H7 (cell line): Measurements from ENCODE around the gene CST11. TPM values are rescaled to one million over a fixed set of nuclear protein-coding genes. Genes with fewer than 3 reads are reported as not detected.
"Not testable (repeated sequence)": the region's sequence is repeated elsewhere in the genome, so short reads cannot be mapped to it uniquely, and the experiment has no call there.

Source experiments
- DNase-seq: peaks from one replicate; pipeline ENCODE4 v3.0.0; 2012
- H3K27me3 ChIP-seq: 2 replicates; pipeline ENCODE4 v1.6.0; 2011; ENCODE audit warnings: mild to moderate bottlenecking, low read length; ENCODE audit not compliant: control insufficient read depth, insufficient read depth
- H3K36me3 ChIP-seq: replicated peaks from 2 replicates; pipeline ENCODE4 v1.5.1; 2011; ENCODE audit warnings: low read length; ENCODE audit not compliant: control insufficient read depth, insufficient read depth
- H3K4me3 ChIP-seq: 2 replicates; pipeline ENCODE4 v1.5.1; 2011; ENCODE audit warnings: low read depth, mild to moderate bottlenecking, control low read depth, low read length, moderate library complexity; ENCODE audit not compliant: insufficient read depth
- total RNA-seq: library from RNA; depleted of rRNA; stranded (reverse); fragments of >200 nt; shearing (Covaris generic); gene quantifications from 2 replicates; pipeline ENCODE4 v1.2.3, GENCODE V29; 2014; rRNA removed

CST11 gene
- 0.55 TPM in 1 of 2 replicates, not detected in the other for total RNA-seq

DNA sequence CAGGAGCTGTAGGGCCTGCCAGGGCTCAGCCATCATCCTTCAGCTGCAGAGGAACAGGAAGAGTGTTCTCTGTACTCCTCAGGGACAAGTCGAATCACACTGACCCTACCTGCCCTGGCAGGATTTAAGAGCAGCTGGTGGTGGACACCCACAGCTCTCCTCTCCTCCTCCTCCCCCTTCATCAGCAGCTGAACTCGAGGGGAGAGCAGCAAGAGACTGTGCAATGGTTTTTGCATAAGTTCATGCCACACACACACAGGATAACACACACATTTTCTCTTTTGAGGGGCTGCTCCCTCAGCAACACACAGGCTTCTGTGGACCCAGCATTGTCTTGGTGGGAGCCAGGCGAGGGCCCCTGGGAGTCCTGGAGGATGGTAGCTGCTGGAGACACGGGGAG, at the start of gene CST11:
Gene CST11 (minus strand): TSS at position 101 of the 400 bp plus-strand sequence. CDS start 65 bp downstream, at position 36.
- no peak within 1 kb of the TSS for H3K4me3 ChIP-seq
- H3K27me3 ChIP-seq = no peaks in the 10 kb centered on the region
- no peak for DNase-seq
- H3K36me3 ChIP-seq = no peaks in the 10 kb centered on the region

DNA sequence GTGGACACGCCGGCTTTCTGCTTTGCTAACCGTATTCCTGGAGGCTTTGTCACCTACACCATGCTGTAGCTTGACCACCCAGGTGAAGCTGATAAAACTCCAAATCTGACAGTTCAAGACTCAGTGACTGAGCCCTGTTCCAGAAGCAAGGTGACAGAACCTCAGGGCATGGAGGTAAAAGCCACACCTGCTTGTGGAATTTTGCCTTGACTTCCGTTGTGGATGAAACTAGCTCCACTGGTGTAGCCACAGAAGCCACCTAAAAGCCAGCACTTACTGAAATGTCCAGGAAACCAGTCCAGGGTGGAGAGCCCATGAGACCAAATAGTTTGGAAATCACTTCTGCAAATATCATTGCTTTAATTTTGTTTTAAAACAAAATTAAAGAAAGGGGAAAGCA, 49.2 kb upstream of the CST11 start:
- Histone ChIP-seq H3K36me3 (no peaks in the 10 kb centered on the region), H3K4me3 (no peak overlapping the region)

GRCh38 chr20:23497536-23497935, 44.9 kb upstream of the CST11 start:
- Histone ChIP-seq H3K36me3 (no peaks in the 10 kb centered on the region), H3K4me3 (no peak overlapping the region), H3K27me3 (no peaks in the 10 kb centered on the region)
- no peak for DNase-seq

More for the DNA sequence above, 49.2 kb upstream of the CST11 start:
- no peak for DNase-seq
- H3K27me3 ChIP-seq = no peaks in the 10 kb centered on the region

DNA sequence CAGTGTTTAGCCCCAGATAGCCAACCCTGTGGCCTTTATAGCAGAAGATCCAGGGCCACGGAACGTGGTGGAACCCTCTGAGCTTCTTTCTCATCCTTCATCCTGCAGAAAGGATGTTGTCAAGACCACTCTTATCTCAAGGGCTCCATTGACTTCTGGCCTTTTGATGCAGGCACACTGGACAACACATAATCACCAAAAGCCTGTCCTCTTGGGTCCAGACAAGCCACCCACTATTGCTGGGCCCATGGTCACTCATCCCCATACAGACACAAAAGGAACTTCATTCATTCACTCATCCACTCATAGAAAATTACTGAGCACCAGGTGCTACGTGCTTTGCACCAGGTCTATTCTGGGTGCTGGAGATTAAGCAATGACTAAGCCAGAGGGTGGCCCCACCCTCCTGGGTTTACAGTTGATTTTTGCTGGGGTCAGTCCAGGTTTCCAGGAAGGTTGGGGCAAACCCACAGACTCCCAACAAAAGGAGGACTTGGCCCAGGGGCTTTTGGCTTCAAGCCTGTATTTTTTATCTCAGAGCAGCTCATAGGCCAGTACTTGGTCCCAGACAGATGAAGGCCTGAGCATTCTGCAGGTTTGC, 40.6 kb upstream of the CST11 start:
- no peaks in the 10 kb centered on the region for H3K27me3 ChIP-seq
- no peak for DNase-seq

DNA sequence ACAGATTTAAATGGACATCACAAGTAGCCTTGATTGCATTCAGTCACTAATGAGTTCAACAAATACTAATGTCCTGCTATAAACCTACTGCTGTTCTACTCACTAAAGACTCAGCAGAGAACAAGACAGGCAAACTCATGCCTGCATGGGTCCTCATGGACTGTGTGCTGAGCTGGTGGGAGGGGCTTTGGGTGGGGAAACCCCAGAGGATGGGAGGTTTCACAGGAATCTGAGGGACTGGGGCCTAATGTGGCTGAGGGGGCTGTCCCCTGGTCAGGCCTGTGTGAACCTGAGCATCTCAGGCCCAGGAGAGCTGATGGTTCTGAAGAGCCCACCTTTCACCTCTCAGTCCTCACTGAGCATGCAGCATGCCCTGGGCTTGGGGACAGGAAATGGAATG, 39.6 kb upstream of the CST11 start:
- Histone ChIP-seq H3K27me3 (no peaks in the 10 kb centered on the region), H3K36me3 (no peaks in the 10 kb centered on the region), H3K4me3 (no peak overlapping the region)
- DNase-seq = no peak

More for the DNA sequence above, 40.6 kb upstream of the CST11 start:
- Histone ChIP-seq H3K36me3 (no peaks in the 10 kb centered on the region), H3K4me3 (no peak overlapping the region)

- Histone ChIP-seq H3K27me3 (no peaks in the 10 kb centered on the region), H3K36me3 (no peaks in the 10 kb centered on the region), H3K4me3 (no peak within 1 kb of the TSS)
- no peak for DNase-seq
Measured at GRCh38 chr20:23490817-23491216, 38.1 kb upstream of the CST11 start, which contains the start of gene CST8. Gene CST8, plus strand, starts transcription at chr20:23491117. Its CDS starts 551 bp downstream, at chr20:23491668.

DNA sequence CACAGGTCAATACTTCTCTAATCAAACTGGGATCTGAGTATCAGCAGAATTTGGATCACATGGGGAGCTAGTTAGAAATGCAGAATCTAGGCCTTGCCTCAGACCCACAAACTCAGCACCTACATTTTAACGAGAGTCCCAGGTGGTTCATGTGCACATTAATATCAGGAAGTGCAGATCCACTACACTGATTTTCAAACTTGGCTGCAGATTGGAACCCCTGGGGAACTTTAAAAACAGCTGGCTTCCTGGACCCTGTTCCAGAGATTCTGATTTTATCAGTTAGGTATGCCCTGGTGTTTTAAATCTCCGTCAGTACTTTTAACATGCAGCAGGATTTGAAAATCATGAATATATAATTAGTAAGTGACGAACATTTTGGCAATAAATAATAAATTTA, 36.3 kb upstream of the CST11 start:
- Histone ChIP-seq H3K36me3 (no peaks in the 10 kb centered on the region), H3K4me3 (no peak overlapping the region), H3K27me3 (no peaks in the 10 kb centered on the region)
- DNase-seq = no peak

DNA sequence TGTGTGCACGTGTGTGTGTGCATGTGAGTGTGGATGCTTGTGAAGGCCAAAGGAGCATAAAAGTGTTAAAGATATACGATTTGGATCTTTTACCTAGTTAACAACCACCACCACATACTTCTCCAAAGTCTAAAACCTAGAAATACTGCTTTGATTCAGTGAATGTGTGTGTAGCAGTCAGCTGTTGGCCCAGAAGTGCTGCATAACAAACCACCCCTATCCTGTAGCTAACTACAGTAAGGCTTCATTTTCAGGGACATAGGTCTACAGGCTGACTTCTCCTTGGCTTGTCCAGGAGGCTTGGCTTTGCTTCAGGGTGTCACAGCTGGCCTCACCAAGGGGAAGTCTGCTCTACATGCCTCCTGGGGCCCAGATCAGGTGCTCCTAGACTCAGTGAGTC, 35.8 kb upstream of the CST11 start:
- Histone ChIP-seq H3K27me3 (no peaks in the 10 kb centered on the region), H3K4me3 (no peak overlapping the region), H3K36me3 (no peaks in the 10 kb centered on the region)
- no peak for DNase-seq

GRCh38 chr20:23484081-23484480, 31.4 kb upstream of the CST11 start:
- no peak for DNase-seq

GRCh38 chr20:23482138-23482537, 29.5 kb upstream of the CST11 start:
- Histone ChIP-seq H3K27me3 (no peaks in the 10 kb centered on the region), H3K4me3 (no peak overlapping the region), H3K36me3 (no peaks in the 10 kb centered on the region)
- DNase-seq = no peak

More at GRCh38 chr20:23484081-23484480, 31.4 kb upstream of the CST11 start:
- Histone ChIP-seq H3K4me3 (no peak overlapping the region), H3K36me3 (no peaks in the 10 kb centered on the region), H3K27me3 (no peaks in the 10 kb centered on the region)

- no peaks in the 10 kb centered on the region; the same call in 1 of the 2 replicates for H3K27me3 ChIP-seq
- no peaks in the 10 kb centered on the region for H3K36me3 ChIP-seq
- DNase-seq = no peak
- H3K4me3 ChIP-seq = no peak overlapping the region
Measured at GRCh38 chr20:23479043-23479442, 26.4 kb upstream of the CST11 start.

DNA sequence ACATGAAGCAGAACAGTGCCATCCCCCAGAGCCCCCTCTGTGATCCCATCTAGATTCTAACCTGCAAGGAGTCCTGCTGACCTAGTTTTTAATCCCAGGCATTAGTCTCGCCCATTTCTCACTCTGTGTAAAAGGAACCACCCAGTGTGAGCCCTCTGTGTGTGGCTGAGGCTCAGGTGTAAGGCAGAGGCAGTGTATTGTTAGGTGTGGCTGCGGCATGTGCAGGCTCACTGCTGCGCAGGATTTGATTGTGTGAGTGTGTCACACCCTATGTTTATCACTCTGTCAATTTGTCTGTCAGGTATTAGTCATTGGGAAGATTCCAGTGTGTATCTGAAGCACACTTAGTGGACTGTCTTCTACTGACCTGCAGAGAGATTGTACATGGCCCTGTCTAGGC, 24.5 kb upstream of the CST11 start:
- Histone ChIP-seq H3K4me3 (no peak overlapping the region), H3K27me3 (no peaks in the 10 kb centered on the region; the same call in 1 of the 2 replicates), H3K36me3 (no peaks in the 10 kb centered on the region)
- no peak for DNase-seq

GRCh38 chr20:23476015-23476754, 23.5 kb upstream of the CST11 start:
- DNase-seq = no peak
- Histone ChIP-seq H3K4me3 (no peak overlapping the region), H3K27me3 (no peaks in the 10 kb centered on the region; the same call in 1 of the 2 replicates), H3K36me3 (no peaks in the 10 kb centered on the region)

GRCh38 chr20:23475395-23475794, 22.7 kb upstream of the CST11 start:
- Histone ChIP-seq H3K27me3 (no peaks in the 10 kb centered on the region; the same call in 1 of the 2 replicates), H3K36me3 (no peaks in the 10 kb centered on the region), H3K4me3 (no peak overlapping the region)
- no peak for DNase-seq

GRCh38 chr20:23473293-23473692, 20.6 kb upstream of the CST11 start:
- H3K4me3 ChIP-seq, H3K36me3 ChIP-seq, DNase-seq, H3K27me3 ChIP-seq: not testable (repeated sequence)
